ENCODE measurements around the gene SLC6A2.
A peak's percentile ranks its signal among the peaks of the same experiment; 100 is the strongest.

SLC6A2 gene

DNA sequence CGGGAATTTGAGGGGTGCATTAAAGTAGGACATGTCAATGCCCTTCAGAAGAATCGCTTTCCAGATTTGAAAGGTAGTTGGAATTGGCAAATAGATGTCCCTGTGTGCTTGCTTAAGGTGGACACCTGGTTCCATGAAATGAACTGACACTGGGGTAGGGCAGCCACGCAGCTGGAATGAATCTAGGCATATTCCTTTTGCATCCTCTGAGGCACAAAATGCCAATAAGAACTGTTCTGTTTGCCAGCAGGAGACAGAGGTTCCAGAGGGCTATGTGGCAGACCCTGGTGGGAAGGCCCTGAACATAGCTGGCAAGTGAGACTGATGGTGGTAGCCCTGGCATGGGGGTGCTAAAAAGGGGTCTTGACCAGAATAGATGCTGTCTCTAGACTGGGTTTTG is 61.5 kb downstream of the SLC6A2 start:
- no peak for DNase-seq

DNA sequence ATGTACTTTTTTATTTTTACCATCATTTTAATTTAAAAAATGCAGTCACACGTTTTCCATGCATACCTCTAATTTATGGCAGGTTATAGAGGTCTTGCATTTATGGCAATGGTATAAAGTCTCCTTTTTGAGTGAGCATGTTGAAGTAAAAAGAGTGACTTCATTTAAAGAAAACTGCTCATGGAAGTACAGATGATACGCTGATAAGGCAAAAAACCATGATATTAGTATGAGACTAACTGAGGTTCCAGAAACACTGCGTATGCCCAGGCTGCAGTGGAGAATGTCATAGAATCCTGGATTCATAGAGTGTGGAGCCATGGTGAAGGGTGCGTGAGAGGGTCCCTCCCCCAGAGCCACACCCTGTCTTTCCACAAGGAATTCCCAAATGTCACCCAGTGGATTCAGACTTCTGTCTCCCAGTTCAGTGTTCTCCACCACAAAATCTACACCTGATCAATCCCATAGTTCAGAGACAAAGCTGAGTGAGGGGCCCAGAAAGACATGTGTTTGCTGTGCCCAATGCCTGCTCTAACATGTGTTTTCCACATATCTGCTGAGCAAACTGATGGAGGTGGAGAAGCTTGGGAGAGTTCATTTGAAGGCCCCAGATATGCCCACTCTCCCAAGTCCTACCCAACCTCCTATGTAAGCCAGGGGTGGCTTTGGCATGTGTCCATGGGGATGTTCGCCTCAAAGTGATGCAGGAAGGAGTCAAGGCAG is 69.4 kb downstream of the SLC6A2 start:
- DNase-seq, result no peak

DNA sequence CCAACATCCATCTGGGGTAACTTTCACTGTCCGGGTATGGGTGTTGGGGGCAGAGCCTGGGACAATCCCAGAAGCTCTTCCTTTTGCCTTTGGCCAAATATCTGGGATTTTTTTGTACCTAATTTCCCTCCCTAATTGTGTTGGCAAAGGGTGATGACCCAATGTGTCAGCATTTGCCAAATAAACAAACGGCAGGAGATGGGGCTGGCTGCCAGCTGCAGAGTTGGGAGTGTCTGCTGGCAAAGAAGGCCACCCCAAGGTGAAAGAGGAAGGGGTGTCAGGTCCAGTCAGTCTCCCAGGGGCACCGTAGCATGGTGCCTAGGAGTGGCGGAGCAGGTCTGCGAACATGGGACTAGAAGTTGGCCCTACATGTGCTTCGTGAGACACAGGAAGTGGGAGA is 73.0 kb downstream of the SLC6A2 start:
- DNase-seq, result no peak

DNA sequence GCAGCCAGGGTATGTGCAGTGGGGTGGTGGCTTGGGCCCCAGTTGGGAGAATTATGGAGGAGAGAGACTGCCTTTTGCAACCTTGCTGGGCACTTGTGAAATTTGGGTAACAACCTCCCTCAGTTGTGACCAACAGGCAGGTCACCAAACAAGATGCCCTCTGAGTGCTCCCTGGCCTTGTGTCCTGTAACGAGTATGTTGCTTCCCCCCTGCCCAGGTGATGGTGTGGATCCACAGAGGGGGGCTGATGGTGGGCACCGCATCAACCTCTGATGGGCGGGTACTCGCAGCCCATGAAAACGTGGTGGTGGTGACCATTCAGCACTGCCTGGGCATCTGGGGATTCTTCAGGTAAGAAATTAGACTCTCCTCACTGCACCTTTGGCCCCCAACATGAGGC is 74.3 kb downstream of the SLC6A2 start:
- DNase-seq, result no peak

DNA sequence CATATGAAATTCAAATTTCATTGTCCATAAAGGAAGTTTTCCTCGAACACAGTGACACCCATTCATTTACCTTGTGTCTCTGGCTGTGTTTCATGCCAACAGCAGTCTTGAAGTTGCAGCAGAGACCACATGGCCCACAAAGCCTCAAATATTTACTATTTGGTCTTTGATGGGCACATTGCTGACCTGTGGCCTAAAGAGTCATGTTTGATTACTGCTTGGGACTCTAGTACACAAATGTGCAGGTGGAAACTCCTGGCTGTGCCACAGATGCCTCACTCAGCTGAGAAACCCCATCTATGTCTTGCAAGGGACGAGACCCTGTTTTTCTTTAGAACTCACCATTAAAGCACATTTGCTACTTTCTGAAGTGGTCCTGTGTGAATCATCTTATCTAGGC is 76.7 kb downstream of the SLC6A2 start:
- no peak for DNase-seq

DNA sequence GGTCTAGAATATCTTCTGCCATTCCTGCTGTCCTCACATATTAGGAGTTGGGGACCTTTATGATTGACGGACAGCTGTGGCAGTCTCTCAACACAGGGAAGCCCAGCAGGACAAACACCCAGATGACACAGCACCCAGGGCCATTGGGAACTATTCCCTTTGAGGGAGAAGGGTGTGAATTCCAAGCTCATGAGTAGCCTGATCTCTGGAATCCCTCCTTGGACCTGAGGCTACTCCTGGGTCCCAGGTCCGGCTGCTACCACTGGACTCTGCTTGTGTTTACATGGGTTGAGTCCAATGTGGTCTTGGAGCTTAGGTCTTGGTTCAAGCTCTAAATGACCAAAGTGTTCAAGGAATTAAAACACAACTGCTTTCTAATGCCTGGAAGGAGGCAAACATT is 78.9 kb downstream of the SLC6A2 start:
- DNase-seq, result no peak

DNA sequence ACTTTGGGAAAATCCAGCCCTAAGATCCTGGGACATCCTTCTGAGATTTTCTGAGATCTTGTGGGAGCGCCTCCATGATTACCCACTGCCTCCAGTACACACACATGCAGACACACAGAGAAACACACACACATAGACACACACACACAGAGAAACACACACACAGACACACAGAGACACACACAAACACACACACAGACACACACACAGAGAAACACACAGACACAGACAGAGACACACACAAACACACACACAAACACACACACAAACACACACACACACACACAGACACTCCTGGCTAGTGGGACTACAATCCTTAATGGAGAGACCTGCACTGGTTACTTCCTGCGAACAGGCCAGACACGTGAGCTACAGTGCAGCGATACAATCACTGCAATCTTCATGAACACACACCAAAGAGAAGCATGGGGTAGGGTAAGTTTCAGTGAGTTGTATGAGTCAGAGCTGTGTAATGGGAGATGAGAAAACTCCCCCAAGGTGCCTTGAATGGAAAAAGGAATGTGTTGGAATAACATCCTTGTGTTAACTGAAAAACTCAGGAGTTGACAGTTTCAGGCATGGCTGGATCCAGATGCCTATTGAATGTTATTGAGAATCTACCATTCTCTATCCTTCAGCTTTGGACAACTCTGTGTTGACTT is 79.5 kb downstream of the SLC6A2 start:
- no peak for DNase-seq

DNA sequence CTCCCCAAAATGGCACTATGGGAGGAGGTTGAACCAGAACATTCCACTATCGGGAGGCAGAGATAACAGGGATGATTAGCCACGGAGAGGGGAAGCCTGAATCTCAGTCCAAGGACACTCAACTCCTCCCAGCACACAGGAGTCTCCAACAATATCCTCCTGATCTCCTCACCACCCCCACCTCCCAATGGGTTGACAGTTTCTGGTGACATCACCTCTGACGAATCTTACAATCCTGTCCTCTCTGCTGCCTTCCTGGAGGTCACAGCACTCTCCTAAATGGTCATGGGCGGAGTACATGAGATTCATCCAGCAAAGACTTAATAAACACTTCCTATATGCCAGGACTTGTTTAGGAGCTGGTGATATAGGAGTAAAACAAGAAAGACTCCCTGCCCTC is 80.9 kb downstream of the SLC6A2 start:
- DNase-seq, result no peak

DNA sequence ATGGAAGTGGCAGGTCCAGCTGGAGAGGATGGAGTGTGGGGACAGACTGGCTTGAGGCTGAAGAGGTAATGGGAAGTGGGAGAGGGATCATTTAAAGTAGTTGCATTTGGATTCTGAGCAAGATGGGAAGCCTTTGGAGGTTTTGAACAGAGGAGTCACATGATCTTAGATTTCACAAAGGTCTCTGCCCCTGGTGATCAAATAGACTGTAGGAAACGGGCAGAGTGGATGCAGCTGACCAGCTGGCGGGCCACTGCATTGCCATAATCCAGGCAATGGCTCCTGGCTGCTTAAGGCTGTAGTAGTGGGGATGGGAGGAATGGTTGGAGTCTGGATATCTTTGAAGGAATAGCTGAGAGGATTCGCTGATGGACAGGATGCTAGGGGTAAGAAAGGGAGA is 81.5 kb downstream of the SLC6A2 start:
- DNase-seq, result no peak

DNA sequence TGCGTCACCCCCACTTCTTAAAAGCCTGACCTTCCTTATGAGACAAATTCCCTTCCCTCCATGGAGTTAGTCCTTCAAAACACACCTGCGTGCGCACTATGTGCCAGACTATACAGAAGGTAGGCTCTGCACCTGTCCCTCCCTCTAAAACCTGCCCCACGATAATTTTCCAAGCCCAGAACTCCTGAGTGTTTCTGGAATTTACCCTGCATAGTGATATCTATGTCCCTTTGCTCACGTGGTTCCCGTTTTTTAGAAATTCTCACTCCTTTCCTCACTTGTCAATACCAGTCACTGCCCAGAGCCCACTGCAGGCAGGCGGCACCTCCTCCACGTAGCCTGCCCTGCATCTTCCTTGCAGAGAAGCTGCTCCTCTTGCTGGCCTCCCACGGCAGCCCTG is 82.2 kb downstream of the SLC6A2 start:
- DNase-seq, result no peak

DNA sequence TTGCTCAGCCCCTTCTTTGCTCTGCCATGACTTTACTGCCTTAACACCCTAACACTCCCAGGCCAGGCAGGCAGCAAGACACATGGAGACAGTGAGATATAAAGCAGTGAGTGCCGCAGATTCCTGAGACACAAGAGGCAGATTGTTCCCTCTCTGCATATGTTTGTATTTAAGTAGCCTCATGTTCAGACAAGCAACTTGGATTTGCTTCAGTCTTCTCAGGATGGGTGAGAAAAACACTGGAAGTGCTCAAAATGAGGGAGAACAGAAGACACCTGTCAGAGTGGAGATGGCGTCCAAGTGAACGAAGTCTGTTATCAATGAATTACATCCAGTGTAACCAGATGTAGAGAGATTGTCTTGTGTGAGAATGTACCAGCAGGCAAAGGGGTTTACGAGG is 90.3 kb downstream of the SLC6A2 start:
- DNase-seq, result no peak

DNA sequence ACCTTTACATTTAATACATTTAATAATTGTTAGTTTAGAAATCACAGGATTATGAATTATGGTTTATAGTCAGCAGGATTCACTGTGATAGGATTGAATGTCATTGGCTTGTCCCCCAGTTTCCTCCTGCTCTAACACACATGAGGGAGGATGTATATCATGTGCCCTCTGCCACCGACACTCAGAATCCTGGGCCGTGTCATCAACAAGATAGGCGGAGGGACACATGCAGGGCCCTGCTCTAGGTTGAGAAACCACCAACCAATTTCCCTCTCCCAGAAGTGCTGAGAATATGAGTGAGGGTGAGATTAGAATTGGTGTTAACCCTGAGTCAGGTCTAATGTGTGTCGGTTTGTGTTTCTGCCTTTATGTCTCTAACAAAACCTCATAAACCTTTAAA is 92.0 kb downstream of the SLC6A2 start:
- no peak for DNase-seq

DNA sequence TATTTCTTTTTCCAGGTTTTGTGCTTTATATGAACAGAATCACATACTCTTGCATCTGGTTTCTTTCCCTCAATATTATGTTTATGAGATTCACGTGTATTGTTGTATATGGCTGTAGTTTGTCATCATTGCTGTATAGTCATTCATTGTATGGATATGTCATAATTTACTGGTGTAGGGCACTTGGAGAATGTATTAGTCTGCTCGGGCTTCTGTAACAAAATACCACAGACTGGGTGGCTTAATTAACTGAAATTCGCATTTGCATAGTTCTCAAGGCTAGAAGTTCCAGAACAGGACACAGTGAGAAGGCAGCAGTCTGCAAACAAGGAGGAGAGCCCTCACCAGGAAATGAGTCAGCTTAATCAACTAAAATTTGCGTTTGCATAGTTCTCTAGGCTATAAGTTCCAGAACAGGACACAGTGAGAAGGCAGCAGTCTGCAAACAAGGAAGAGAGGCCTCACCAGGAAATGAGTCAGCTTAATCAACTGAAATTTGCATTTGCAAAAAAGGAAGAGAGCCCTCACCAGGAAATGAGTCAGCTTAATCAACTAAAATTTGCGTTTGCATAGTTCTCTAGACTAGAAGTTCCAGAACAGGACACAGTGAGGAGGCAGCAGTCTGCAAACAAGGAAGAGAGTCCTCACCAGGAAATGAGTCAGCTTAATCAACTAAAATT is 96.8 kb downstream of the SLC6A2 start:
- DNase-seq, result peak in 1 of 2 donors; percentile 38

DNA sequence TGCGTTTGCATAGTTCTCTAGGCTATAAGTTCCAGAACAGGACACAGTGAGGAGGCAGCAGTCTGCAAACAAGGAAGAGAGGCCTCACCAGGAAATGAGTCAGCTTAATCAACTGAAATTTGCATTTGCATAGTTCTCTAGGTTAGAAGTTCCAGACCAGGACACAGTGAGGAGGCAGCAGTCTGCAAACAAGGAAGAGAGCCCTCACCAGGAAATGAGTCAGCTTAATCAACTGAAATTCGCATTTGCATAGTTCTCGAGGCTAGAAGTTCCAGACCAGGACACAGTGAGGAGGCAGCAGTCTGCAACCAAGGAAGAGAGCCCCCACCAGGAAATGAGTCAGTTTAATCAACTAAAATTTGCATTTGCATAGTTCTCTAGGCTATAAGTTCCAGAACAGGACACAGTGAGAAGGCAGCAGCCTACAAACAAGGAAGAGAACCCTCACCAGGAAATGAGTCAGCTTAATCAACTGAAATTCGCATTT is 97.4 kb downstream of the SLC6A2 start:
- DNase-seq, result peak; percentile 15 to 17

Data from CD4-positive, alpha-beta T cell treated with Interleukin-4 for 1 hour (primary cell).